GM20000 (cell line): ENCODE measurements around the gene RASAL2.

ENCODE experiments used
- DNase-seq: peaks from one replicate; pipeline ENCODE4 v3.0.0; 2012; ENCODE audit warnings: low spot score
- CTCF ChIP-seq: IDR thresholded peaks from 2 replicates; pipeline ENCODE4 v1.5.1; 2012; ENCODE audit warnings: mild to moderate bottlenecking, control low read depth; ENCODE audit errors: extremely low read depth, missing control alignments

RASAL2 gene

GRCh38 chr1:178169649-178170048 is 75.7 kb downstream of the RASAL2 start:
- DNase-seq = no peak
- TF ChIP-seq CTCF = no peak

- no peak for TF ChIP-seq CTCF
- no peak for DNase-seq
Measured at GRCh38 chr1:178172939-178173338, 79.0 kb downstream of the RASAL2 start.

GRCh38 chr1:178174539-178174938 is 80.6 kb downstream of the RASAL2 start:
- no peak for DNase-seq
- TF ChIP-seq CTCF = no peak

- no peak for TF ChIP-seq CTCF
- no peak for DNase-seq
Measured at GRCh38 chr1:178180405-178180804, 86.5 kb downstream of the RASAL2 start.

- no peak for TF ChIP-seq CTCF
- DNase-seq = no peak
Measured at GRCh38 chr1:178183796-178184195, 89.9 kb downstream of the RASAL2 start.

GRCh38 chr1:178188306-178188705 is 94.4 kb downstream of the RASAL2 start:
- DNase-seq = no peak

GRCh38 chr1:178189814-178190213 is 95.9 kb downstream of the RASAL2 start:
- peak; percentile 25 for DNase-seq
- TF ChIP-seq CTCF = peak; percentile 63

More at GRCh38 chr1:178188306-178188705, 94.4 kb downstream of the RASAL2 start:
- TF ChIP-seq CTCF = no peak

GRCh38 chr1:178190881-178191280 is 97.0 kb downstream of the RASAL2 start:
- no peak for TF ChIP-seq CTCF
- no peak for DNase-seq
